ENCODE measurements around the gene KCNC1. TPM values are rescaled to one million over a fixed set of nuclear protein-coding genes. Genes with fewer than 3 reads are reported as not detected.

KCNC1 gene
- total and polyA plus RNA-seq, 2 of the 13 experiments (the other 11 are each of a cell fraction or from before 2014, with no cell fraction given), result 0.01 to 0.04 TPM

DNA sequence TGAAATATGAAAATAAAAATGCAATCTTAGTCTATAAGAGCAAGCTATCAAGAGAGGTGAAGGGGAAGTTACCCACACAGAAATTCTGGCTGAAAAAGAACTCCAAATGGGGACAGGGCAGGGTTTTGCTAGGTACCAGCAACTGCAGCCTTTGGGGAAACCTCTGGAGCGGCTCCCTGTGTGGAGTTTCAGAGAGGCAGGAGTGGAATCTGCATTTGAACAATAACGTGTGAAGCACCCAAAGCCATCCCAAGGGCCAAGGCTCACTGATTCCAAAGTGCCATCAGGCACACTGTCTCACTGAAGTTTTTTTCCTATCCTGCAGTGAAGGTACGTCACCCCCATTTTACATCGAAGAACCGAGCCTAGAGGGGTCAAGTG lies 87.8 kb downstream of the KCNC1 start:
- H3K4me2 ChIP-seq (ENCODE audit: low read depth, low read length), result no peak overlapping the region
- no peaks in the 10 kb centered on the region for H3K4me1 ChIP-seq (ENCODE audit: insufficient read depth, low read length)
- no TSS peak for BruUV-seq (replicated peaks)
- intact Hi-C loops (cut with micrococcal nuclease; ENCODE audit: unreplicated experiment) (no loop called here), in situ Hi-C loops (cut with HindIII; ENCODE audit: extremely low pct_ligation_motif_present, low pct_unique_long_range_greater_than_20kb) (no loop called here)
- H3K9ac ChIP-seq (ENCODE audit: insufficient read depth, low read depth, low read length), result no peak overlapping the region
- H3K79me2 ChIP-seq (ENCODE audit: insufficient read depth, low read length), result no peaks in the 10 kb centered on the region
- H3K27me3 ChIP-seq (ENCODE audit: control insufficient read depth in 1 of 2, insufficient read depth in 2 of 2, low read length in 2 of 2), result no peaks in the 10 kb centered on the region
- H4K20me1 ChIP-seq (ENCODE audit: insufficient read depth, low read length), result no peaks in the 10 kb centered on the region
- no peak for TF ChIP-seq MED1 (CRISPR knock-in tag; IDR thresholded peaks at IDR 0.05)
- TF ChIP-seq RAD51 (IDR thresholded peaks at IDR 0.05; ENCODE audit: borderline replicate concordance), result no peak
- TF ChIP-seq, protein P1, sequence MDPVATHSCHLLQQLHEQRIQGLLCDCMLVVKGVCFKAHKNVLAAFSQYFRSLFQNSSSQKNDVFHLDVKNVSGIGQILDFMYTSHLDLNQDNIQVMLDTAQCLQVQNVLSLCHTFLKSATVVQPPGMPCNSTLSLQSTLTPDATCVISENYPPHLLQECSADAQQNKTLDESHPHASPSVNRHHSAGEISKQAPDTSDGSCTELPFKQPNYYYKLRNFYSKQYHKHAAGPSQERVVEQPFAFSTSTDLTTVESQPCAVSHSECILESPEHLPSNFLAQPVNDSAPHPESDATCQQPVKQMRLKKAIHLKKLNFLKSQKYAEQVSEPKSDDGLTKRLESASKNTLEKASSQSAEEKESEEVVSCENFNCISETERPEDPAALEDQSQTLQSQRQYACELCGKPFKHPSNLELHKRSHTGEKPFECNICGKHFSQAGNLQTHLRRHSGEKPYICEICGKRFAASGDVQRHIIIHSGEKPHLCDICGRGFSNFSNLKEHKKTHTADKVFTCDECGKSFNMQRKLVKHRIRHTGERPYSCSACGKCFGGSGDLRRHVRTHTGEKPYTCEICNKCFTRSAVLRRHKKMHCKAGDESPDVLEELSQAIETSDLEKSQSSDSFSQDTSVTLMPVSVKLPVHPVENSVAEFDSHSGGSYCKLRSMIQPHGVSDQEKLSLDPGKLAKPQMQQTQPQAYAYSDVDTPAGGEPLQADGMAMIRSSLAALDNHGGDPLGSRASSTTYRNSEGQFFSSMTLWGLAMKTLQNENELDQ (CRISPR knock-in tag; IDR thresholded peaks at IDR 0.05; ENCODE audit: borderline replicate concordance), result no peak
- TF ChIP-seq, protein P2, sequence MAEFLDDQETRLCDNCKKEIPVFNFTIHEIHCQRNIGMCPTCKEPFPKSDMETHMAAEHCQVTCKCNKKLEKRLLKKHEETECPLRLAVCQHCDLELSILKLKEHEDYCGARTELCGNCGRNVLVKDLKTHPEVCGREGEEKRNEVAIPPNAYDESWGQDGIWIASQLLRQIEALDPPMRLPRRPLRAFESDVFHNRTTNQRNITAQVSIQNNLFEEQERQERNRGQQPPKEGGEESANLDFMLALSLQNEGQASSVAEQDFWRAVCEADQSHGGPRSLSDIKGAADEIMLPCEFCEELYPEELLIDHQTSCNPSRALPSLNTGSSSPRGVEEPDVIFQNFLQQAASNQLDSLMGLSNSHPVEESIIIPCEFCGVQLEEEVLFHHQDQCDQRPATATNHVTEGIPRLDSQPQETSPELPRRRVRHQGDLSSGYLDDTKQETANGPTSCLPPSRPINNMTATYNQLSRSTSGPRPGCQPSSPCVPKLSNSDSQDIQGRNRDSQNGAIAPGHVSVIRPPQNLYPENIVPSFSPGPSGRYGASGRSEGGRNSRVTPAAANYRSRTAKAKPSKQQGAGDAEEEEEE (CRISPR knock-in tag; IDR thresholded peaks at IDR 0.05; ENCODE audit: borderline replicate concordance), result no peak
- TF ChIP-seq RBM22 (optimal IDR thresholded peaks at IDR 0.05; ENCODE audit: low read length), result no peak
- TF ChIP-seq ZNF30 (CRISPR knock-in tag; IDR thresholded peaks at IDR 0.05), result no peak
- no peak for TF ChIP-seq JUN (CRISPR knock-in tag; IDR thresholded peaks at IDR 0.05)
- no peak for TF ChIP-seq CBX5 (CRISPR knock-in tag; IDR thresholded peaks at IDR 0.05; ENCODE audit: borderline replicate concordance)
- no peak for TF ChIP-seq ZNF761 (CRISPR knock-in tag; conservative IDR thresholded peaks at IDR 0.05)
- no peak for TF ChIP-seq ZNF484 (CRISPR knock-in tag; IDR thresholded peaks at IDR 0.05; ENCODE audit: borderline replicate concordance, low read depth)
- TF ChIP-seq, protein P3, sequence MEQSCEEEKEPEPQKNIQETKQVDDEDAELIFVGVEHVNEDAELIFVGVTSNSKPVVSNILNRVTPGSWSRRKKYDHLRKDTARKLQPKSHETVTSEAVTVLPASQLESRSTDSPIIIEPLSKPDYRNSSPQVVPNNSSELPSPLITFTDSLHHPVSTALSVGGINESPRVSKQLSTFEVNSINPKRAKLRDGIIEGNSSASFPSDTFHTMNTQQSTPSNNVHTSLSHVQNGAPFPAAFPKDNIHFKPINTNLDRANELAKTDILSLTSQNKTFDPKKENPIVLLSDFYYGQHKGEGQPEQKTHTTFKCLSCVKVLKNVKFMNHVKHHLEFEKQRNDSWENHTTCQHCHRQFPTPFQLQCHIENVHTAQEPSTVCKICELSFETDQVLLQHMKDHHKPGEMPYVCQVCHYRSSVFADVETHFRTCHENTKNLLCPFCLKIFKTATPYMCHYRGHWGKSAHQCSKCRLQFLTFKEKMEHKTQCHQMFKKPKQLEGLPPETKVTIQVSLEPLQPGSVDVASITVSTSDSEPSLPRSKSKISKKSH (CRISPR knock-in tag; IDR thresholded peaks at IDR 0.05; ENCODE audit: borderline replicate concordance), result no peak
- WGBS (ENCODE audit: low lambda C conversion rate), result 97% methylated on average over 5 of the region's 5 CpGs
- ChIA-PET CTCF (ENCODE audit: low intra/inter-chr PET ratio, low total read pairs) (no interaction called here), POLR2A (no interaction called here)
- no peak overlapping the region for H2AFZ ChIP-seq (ENCODE audit: low read length)
- no peaks in the 10 kb centered on the region for H3K9me3 ChIP-seq (ENCODE audit: low read length)
- H3K27ac ChIP-seq (ENCODE audit: extremely low read length, insufficient read depth, low read length), result no peak overlapping the region
- no peak overlapping the region for H3K4me3 ChIP-seq (replicated peaks in 1 of 3; ENCODE audit: insufficient read depth in 1 of 3, low read depth in 2 of 3, low read length in 3 of 3)
- ATAC-seq (no peak), DNase-seq (ENCODE audit: low spot score) (no peak), FAIRE-seq (no peak)
- 0 out of 5 replicates have a peak, but pooled peaks cover 0 to 3% of the 10 kb centered on the region in 2 experiments for H3K36me3 ChIP-seq (replicated peaks in 1 of 2; ENCODE audit: control insufficient read depth in 1 of 2, insufficient read depth in 2 of 2, low read length in 2 of 2)

Measured in HepG2 (cell line).